OCI-M1 (cell line): ENCODE data around the gene EXO5.
A peak's percentile ranks its signal among the peaks of the same experiment; 100 is the strongest.
"Not testable (repeated sequence)": the region's sequence is repeated elsewhere in the genome, so short reads cannot be mapped to it uniquely, and the experiment has no call there.

Experiments used
- DNase-seq: peaks from one replicate; lab custom pipeline; 2025; lab: John Stamatoyannopoulos, UW

The EXO5 gene

GRCh38 chr1:40553017-40553416 is 44.5 kb downstream of the EXO5 start:
- peak; percentile 72 for DNase-seq

DNA sequence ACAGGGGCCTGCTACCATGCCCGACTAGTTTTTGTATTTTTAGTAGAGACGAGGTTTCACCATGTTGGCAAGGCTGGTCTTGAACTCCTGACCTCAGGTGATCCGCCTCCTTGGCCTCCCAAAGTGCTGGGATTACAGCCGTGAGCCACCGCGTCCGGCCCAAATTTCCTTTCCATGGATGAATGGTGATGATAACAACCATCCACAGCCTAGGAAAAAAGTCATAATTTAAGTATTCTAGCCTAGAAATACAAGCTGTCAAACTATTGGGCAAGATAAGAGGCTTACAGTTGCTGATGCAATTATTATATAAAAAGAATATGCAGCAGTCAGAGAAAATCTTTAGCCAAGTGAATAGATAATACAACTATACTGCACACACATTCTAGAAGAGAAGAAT is 46.2 kb downstream of the EXO5 start:
- DNase-seq = peak; percentile 66

DNA sequence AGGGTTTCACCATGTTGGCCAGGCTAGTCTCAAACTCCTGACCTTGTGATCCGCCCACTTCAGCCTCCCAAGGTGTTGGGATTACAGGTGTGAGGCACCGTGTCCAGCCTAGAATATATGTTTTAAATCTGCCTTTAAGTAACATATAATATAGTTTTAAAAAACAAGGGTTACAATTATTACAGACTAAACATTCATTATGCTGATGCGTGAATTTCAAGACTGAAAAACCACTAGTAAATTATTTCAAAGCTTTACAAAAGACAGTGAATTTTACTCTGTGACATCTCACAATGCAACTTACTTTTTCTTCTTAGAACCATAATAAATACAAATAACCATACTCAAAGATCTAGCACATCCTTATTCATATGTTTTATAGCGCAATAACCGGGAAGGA is 47.6 kb downstream of the EXO5 start:
- DNase-seq = no peak

GRCh38 chr1:40558241-40558640 is 49.7 kb downstream of the EXO5 start:
- DNase-seq = not testable (repeated sequence)

- no peak for DNase-seq
These were observed 53.6 kb downstream of the EXO5 start for GRCh38 chr1:40562185-40562584.

DNA sequence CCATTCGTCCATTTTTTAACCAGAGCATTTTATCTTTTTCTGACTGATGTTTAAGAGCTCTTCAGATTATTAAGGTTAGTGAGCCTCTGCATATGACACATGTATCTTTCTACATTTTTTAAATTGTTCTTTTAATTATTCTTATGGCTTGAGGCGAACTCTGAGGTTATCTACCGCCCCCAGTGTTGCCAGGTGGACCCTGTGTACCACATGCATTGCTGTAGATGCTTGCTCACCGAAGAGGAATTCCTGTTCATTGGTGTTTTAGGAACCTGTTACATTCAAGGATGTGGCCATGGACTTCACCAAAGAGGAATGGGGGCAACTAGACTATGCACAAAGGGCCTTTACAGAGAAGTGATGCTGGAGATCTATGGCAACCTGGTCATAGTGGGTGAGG is 54.7 kb downstream of the EXO5 start:
- DNase-seq = no peak

DNA sequence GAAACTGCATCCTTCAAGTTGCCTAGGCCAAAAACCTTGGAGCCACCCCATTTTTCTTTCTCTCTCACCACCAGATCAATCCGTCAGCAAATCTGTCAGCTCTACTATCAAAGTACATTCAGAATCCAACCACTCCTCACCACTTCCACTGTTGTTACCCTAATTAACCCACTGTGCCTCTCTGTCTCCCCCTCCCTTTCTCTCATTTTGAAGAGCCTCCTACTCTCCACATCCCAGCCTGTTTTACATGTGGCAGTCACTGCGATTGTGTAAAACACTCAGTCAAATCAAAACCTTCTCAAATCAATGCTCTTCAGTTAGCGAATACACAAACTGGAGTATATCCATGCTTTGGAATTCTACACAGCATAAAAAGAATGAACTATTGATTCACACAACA is 55.9 kb downstream of the EXO5 start:
- no peak for DNase-seq

DNA sequence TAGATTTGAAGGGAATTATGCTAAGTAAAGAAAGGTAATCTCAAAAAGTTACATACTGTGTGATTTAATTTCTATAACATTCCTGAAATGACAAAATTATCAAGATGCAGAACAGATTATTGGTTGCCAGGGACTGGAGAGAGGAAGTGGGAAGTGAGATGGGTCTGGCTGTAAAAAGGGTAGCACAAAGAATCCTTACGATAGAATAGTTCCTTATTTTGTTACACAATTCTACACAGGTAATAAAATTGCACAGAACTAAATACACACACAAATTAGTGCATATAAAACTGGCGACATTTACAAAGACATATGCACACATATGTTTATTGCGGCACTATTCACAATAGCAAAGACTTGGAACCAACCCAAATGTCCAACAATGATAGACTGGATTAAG is 56.3 kb downstream of the EXO5 start:
- no peak for DNase-seq
